ENCODE data around the gene AGO3.

DNA sequence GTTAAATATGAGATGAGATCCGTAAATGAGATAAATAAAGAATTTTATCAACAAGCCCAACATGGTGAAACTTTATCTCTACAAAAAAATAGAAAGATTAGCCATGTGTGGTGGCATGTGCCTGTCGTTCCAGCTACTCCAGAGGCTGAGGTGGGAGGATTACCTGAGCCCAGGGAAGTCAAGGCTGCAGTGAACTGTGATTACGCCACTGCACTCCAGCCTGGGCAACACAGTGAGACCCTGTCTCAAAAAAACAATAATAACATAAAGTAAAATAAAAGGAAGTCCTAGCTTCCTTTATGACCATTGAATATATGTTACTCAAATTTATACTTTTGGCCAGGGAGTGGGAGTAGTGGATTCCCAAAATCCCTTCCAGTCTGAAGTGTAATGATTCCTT is 104.2 kb downstream of the AGO3 start:
- no peak for TF ChIP-seq POLR2AphosphoS5 (IDR thresholded peaks at IDR 0.05)
- TF ChIP-seq, protein P1, sequence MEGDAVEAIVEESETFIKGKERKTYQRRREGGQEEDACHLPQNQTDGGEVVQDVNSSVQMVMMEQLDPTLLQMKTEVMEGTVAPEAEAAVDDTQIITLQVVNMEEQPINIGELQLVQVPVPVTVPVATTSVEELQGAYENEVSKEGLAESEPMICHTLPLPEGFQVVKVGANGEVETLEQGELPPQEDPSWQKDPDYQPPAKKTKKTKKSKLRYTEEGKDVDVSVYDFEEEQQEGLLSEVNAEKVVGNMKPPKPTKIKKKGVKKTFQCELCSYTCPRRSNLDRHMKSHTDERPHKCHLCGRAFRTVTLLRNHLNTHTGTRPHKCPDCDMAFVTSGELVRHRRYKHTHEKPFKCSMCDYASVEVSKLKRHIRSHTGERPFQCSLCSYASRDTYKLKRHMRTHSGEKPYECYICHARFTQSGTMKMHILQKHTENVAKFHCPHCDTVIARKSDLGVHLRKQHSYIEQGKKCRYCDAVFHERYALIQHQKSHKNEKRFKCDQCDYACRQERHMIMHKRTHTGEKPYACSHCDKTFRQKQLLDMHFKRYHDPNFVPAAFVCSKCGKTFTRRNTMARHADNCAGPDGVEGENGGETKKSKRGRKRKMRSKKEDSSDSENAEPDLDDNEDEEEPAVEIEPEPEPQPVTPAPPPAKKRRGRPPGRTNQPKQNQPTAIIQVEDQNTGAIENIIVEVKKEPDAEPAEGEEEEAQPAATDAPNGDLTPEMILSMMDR (IDR thresholded peaks at IDR 0.05): no peak
